HG03521 (cell line): ENCODE data around the gene LRRC36.
"Not testable (repeated sequence)": the region's sequence is repeated elsewhere in the genome, so short reads cannot be mapped to it uniquely, and the experiment has no call there.

Experiments used
- ATAC-seq: cut with Tn5 transposase; IDR thresholded peaks from one replicate; pipeline ENCODE4 v1.9.1; 2021; ENCODE audit warnings: mild to moderate bottlenecking, moderate library complexity; ENCODE audit not compliant: unreplicated experiment

The LRRC36 gene

GRCh38 chr16:67339453-67339852 is 12.8 kb downstream of the LRRC36 start:
- ATAC-seq = no peak

- ATAC-seq = no peak
Observed at GRCh38 chr16:67341250-67341649, 14.6 kb downstream of the LRRC36 start.

GRCh38 chr16:67342616-67343015 is 16.0 kb downstream of the LRRC36 start:
- ATAC-seq = no peak

- no peak for ATAC-seq
Observed at GRCh38 chr16:67345401-67345800, 18.8 kb downstream of the LRRC36 start.

GRCh38 chr16:67346341-67346740 is 19.7 kb downstream of the LRRC36 start:
- no peak for ATAC-seq

GRCh38 chr16:67349172-67349571 is 22.6 kb downstream of the LRRC36 start:
- no peak for ATAC-seq

GRCh38 chr16:67350324-67350723 is 23.7 kb downstream of the LRRC36 start:
- ATAC-seq = no peak

GRCh38 chr16:67352463-67352862 is 25.8 kb downstream of the LRRC36 start:
- not testable (repeated sequence) for ATAC-seq

- ATAC-seq = no peak
Observed at GRCh38 chr16:67356396-67356795, 29.8 kb downstream of the LRRC36 start.

GRCh38 chr16:67357561-67357960 is 30.9 kb downstream of the LRRC36 start:
- no peak for ATAC-seq

- ATAC-seq = not testable (repeated sequence)
Observed at GRCh38 chr16:67359540-67360269, 33.1 kb downstream of the LRRC36 start.

GRCh38 chr16:67361038-67361437 is 34.4 kb downstream of the LRRC36 start:
- no peak for ATAC-seq

GRCh38 chr16:67364600-67365235 is 38.1 kb downstream of the LRRC36 start:
- no peak for ATAC-seq

GRCh38 chr16:67370661-67371060 is 44.0 kb downstream of the LRRC36 start:
- ATAC-seq = no peak

GRCh38 chr16:67372664-67373063 is 46.0 kb downstream of the LRRC36 start:
- no peak for ATAC-seq

- ATAC-seq = not testable (repeated sequence)
Observed at GRCh38 chr16:67376012-67376411, 49.4 kb downstream of the LRRC36 start.

- no peak for ATAC-seq
Observed at GRCh38 chr16:67378642-67379041, 52.0 kb downstream of the LRRC36 start.

GRCh38 chr16:67383284-67383683 is 56.7 kb downstream of the LRRC36 start:
- ATAC-seq = no peak

- no peak for ATAC-seq
Observed at GRCh38 chr16:67384778-67385510, 58.3 kb downstream of the LRRC36 start.

GRCh38 chr16:67386861-67387455 is 60.3 kb downstream of the LRRC36 start:
- no peak for ATAC-seq

GRCh38 chr16:67387479-67388079 is 61.0 kb downstream of the LRRC36 start:
- no peak for ATAC-seq
